IMR-90 (cell line): ENCODE measurements around the gene CDK11A. TPM values are rescaled to one million over a fixed set of nuclear protein-coding genes. Genes with fewer than 3 reads are reported as not detected.

Source experiments
- ATAC-seq: fragments of 200-7000 bp; cut with Tn5 transposase; 2 replicates; pipeline ENCODE4 v1.9.1; 2020; ENCODE audit warnings: low read depth, mild to moderate bottlenecking, moderate library complexity
- BruUV-seq: library from RNA; stranded (reverse); fragments of 400-500 nt; replicated peaks from 2 replicates; lab custom pipeline; 2021; lab: Mats Ljungman, UMichigan
- CTCF ChIA-PET: fragments of 300-600 bp; formaldehyde crosslinking; extraction: SDS; loops from one replicate; lab custom pipeline; 2021; ENCODE audit warnings: antibody characterized with exemption; lab: Yijun Ruan, JAX
- POLR2A ChIA-PET: fragments of 300-600 bp; sonication (Branson Sonifier 250); formaldehyde crosslinking; loops from one replicate; lab custom pipeline; 2022; ENCODE audit warnings: antibody characterized with exemption; ENCODE audit not compliant: unreplicated experiment; lab: Charles Lee
- DNase-seq: peaks from one replicate; pipeline ENCODE4 v3.0.0; 2013
- H2AFZ ChIP-seq: replicated peaks from 2 replicates; pipeline ENCODE3; 2013; ENCODE audit warnings: low read length, mild to moderate bottlenecking; ENCODE audit not compliant: poor library complexity
- H2AK5ac ChIP-seq: 2 replicates; pipeline ENCODE4 v1.6.1; 2013; ENCODE audit warnings: low read depth, low read length, inconsistent platforms
- H2AK9ac ChIP-seq: replicated peaks from 2 replicates; pipeline ENCODE3; 2013; ENCODE audit warnings: mild to moderate bottlenecking, low read depth, low read length, moderate library complexity; ENCODE audit not compliant: poor library complexity
- H2BK120ac ChIP-seq: 2 replicates; pipeline ENCODE4 v1.6.1; 2013; ENCODE audit warnings: low read depth, low read length, inconsistent platforms
- H2BK15ac ChIP-seq: 3 replicates; pipeline ENCODE4 v1.6.1; 2013; ENCODE audit warnings: low read depth, low read length, inconsistent platforms
- H2BK20ac ChIP-seq: 2 replicates; pipeline ENCODE4 v1.6.1; 2013; ENCODE audit warnings: low read depth, mild to moderate bottlenecking, inconsistent platforms, low read length, moderate library complexity
- H2BK5ac ChIP-seq: 2 replicates; pipeline ENCODE4 v1.6.1; 2013; ENCODE audit warnings: mild to moderate bottlenecking, low read depth, low read length, inconsistent platforms; ENCODE audit not compliant: poor library complexity, severe bottlenecking
- H3K14ac ChIP-seq: replicated peaks from 2 replicates; pipeline ENCODE4 v1.6.1; 2013; ENCODE audit warnings: low read depth, low read length, inconsistent platforms
- H3K18ac ChIP-seq: 2 replicates; pipeline ENCODE4 v1.6.1; 2013; ENCODE audit warnings: low read depth, low read length, control low read depth
- H3K23ac ChIP-seq: 2 replicates; pipeline ENCODE4 v1.6.1; 2013; ENCODE audit warnings: low read depth, low read length, inconsistent platforms
- H3K27ac ChIP-seq: 2 replicates; pipeline ENCODE4 v1.5.1; 2013; ENCODE audit warnings: mild to moderate bottlenecking, control low read depth, low read length; ENCODE audit not compliant: insufficient read depth
- H3K27me3 ChIP-seq: 2 replicates; pipeline ENCODE4 v1.6.1; 2013; ENCODE audit warnings: low read length; ENCODE audit not compliant: control insufficient read depth, insufficient read depth
- H3K36me3 ChIP-seq: 2 replicates; pipeline ENCODE4 v1.6.1; 2013; ENCODE audit warnings: low read length, mixed read lengths; ENCODE audit not compliant: control insufficient read depth, insufficient read depth
- H3K4ac ChIP-seq: 2 replicates; pipeline ENCODE4 v1.6.1; 2013; ENCODE audit warnings: low read depth, low read length, inconsistent platforms
- H3K4me1 ChIP-seq: 2 replicates; pipeline ENCODE4 v1.6.1; 2013; ENCODE audit warnings: low read length, mixed read lengths; ENCODE audit not compliant: control insufficient read depth, insufficient read depth
- H3K4me2 ChIP-seq: 2 replicates; pipeline ENCODE4 v1.6.1; 2013; ENCODE audit warnings: low read depth, mild to moderate bottlenecking, control low read depth, low read length, moderate library complexity
- H3K4me3 ChIP-seq: 2 replicates; pipeline ENCODE4 v1.5.1; 2013; ENCODE audit warnings: low read depth, mild to moderate bottlenecking, control low read depth, low read length, moderate library complexity; ENCODE audit not compliant: insufficient read depth
- H3K56ac ChIP-seq: 2 replicates; pipeline ENCODE4 v1.6.1; 2013; ENCODE audit warnings: low read length, inconsistent platforms; ENCODE audit not compliant: insufficient read depth; ENCODE audit errors: extremely low read depth
- H3K79me1 ChIP-seq, 2 experiments: 2 replicates each; pipeline ENCODE4 v1.6.1; 2013; ENCODE audit warnings: low read length in 2 of 2, inconsistent platforms in 1 of 2, low read depth in 1 of 2
- H3K9ac ChIP-seq: 2 replicates; pipeline ENCODE4 v1.6.1; 2013; ENCODE audit warnings: low read depth, low read length, control low read depth
- H3K9me1 ChIP-seq: 2 replicates; pipeline ENCODE4 v1.6.1; 2013; ENCODE audit warnings: low read length, inconsistent platforms; ENCODE audit not compliant: insufficient read depth
- H3K9me3 ChIP-seq: 2 replicates; pipeline ENCODE4 v1.6.1; 2013; ENCODE audit warnings: low read length; ENCODE audit not compliant: control insufficient read depth, insufficient read depth
- H4K20me1 ChIP-seq: 2 replicates; pipeline ENCODE4 v1.6.1; 2013; ENCODE audit warnings: low read length, inconsistent platforms; ENCODE audit not compliant: insufficient read depth
- H4K5ac ChIP-seq: 2 replicates; pipeline ENCODE4 v1.6.1; 2013; ENCODE audit warnings: mild to moderate bottlenecking, low read depth, low read length, control low read depth
- H4K8ac ChIP-seq, 2 experiments: 2 replicates each; pipeline ENCODE4 v1.6.1; 2013; ENCODE audit warnings: low read depth in 2 of 2, low read length in 2 of 2, control low read depth in 1 of 2, inconsistent platforms in 1 of 2
- H4K91ac ChIP-seq: 2 replicates; pipeline ENCODE4 v1.6.1; 2013; ENCODE audit warnings: low read depth, low read length, inconsistent platforms; ENCODE audit not compliant: insufficient read depth
- BHLHE40 ChIP-seq: fragments of 150-350 bp; IDR thresholded peaks from 2 replicates; pipeline ENCODE4 v1.6.1; 2016; ENCODE audit warnings: mild to moderate bottlenecking, low read depth, low read length
- ELK1 ChIP-seq: fragments of 150-350 bp; IDR thresholded peaks from 2 replicates; pipeline ENCODE4 v1.6.1; 2016; ENCODE audit warnings: low read depth, mild to moderate bottlenecking, low read length, moderate library complexity, borderline replicate concordance
- MAFK ChIP-seq: IDR thresholded peaks from 2 replicates; pipeline ENCODE4 v1.6.1; 2012; ENCODE audit warnings: low read depth, low read length, improper control_type of control experiment
- RCOR1 ChIP-seq: IDR thresholded peaks from 2 replicates; pipeline ENCODE4 v1.6.1; 2012; ENCODE audit warnings: mild to moderate bottlenecking, low read length, improper control_type of control experiment; ENCODE audit not compliant: insufficient replicate concordance
- RFX5 ChIP-seq: IDR thresholded peaks from 2 replicates; pipeline ENCODE4 v1.8.0; 2012; ENCODE audit warnings: low read depth, mild to moderate bottlenecking, low read length, moderate library complexity
- USF2 ChIP-seq: fragments of 150-350 bp; IDR thresholded peaks from 2 replicates; pipeline ENCODE4 v1.6.1; 2017; ENCODE audit warnings: mild to moderate bottlenecking, antibody characterized with exemption, low read length, low read depth
- WGBS, 2 experiments: methylation state at CpG; one replicate each; pipeline versions ENCODE4 v1.1.5 to v1.1.7; 2013; ENCODE audit warnings: missing lambda C conversion rate in 2 of 2; ENCODE audit not compliant: insufficient read length in 1 of 2; ENCODE audit errors: extremely low coverage in 2 of 2; 5-methylcytosine and 5-hydroxymethylcytosine counted together
- dilution Hi-C: fragments of 300-500 bp; cut with HindIII; formaldehyde crosslinking; loops from one replicate; pipeline ENCODE4 v1.14.3; 2018; ENCODE audit warnings: low sequenced_read_pairs; ENCODE audit not compliant: unreplicated experiment
- in situ Hi-C: fragments of 300-500 bp; cut with MboI; formaldehyde crosslinking; loops from 3 replicates; pipeline ENCODE4 v1.14.3; 2019; ENCODE audit warnings: low sequenced_read_pairs, inconsistent platforms, mixed read lengths
- intact Hi-C: fragments of 100-400 bp; cut with micrococcal nuclease; formaldehyde crosslinking; loops from 2 replicates; pipeline ENCODE4 v1.10.0; 2022
- polyA plus RNA-seq, 3 experiments: library from polyadenylated mRNA; depleted of rRNA; stranded (reverse); fragments of >200 nt; gene quantifications; 2 replicates each; pipeline ENCODE4 v1.2.3, GENCODE V29; 2012; ENCODE audit warnings: low replicate concordance in 1 of 3
- total RNA-seq: library from RNA; depleted of rRNA; stranded (reverse); fragments of >200 nt; gene quantifications from 2 replicates; pipeline ENCODE4 v1.2.3, GENCODE V29; 2012

CDK11A gene
- total and polyA plus RNA-seq, 2 of the 4 experiments (the other 2 are of a cell fraction), result 1.8 to 20.0 TPM

- dilution Hi-C loops (no loop called here), in situ Hi-C loops (no loop called here), intact Hi-C loops (no loop called here)
- H2BK5ac ChIP-seq, result no peak overlapping the region
- no peak for DNase-seq
- no peak overlapping the region for H3K9ac ChIP-seq
- H3K9me3 ChIP-seq, result no peaks in the 10 kb centered on the region
- peaks cover 6% of the 10 kb centered on the region for H3K4me1 ChIP-seq
- no peak overlapping the region; the same call in 1 of the 2 replicates for H2AK5ac ChIP-seq
- no peak overlapping the region for H2AK9ac ChIP-seq
- H3K23ac ChIP-seq, result no peak overlapping the region
- POLR2A ChIA-PET, result no interaction called here
- H4K20me1 ChIP-seq, result peaks cover 48% of the 10 kb centered on the region
- no peak overlapping the region for H2BK120ac ChIP-seq
- no TSS peak for BruUV-seq
- H3K4me2 ChIP-seq, result no peak overlapping the region
- H3K4ac ChIP-seq, result no peak overlapping the region
- no peak overlapping the region for H2BK20ac ChIP-seq
- peaks cover 25% of the 10 kb centered on the region for H3K36me3 ChIP-seq
- no peak overlapping the region for H3K14ac ChIP-seq
- peaks cover 22% of the 10 kb centered on the region for H3K9me1 ChIP-seq
- H3K56ac ChIP-seq, result no peak overlapping the region
- H2BK15ac ChIP-seq, result no peak overlapping the region
- WGBS, 2 experiments, result 73% methylated on average over 14 of the region's 26 CpGs; no CpG with 5 or more reads in 1 of the 2 experiments
- TF ChIP-seq BHLHE40, result no peak
- no peak for TF ChIP-seq USF2
- no peak for TF ChIP-seq ELK1
- no peak for TF ChIP-seq RFX5
- TF ChIP-seq RCOR1, result no peak
- no peak for TF ChIP-seq MAFK
- no peak overlapping the region for H4K5ac ChIP-seq
- H2AFZ ChIP-seq, result no peak overlapping the region
- H3K18ac ChIP-seq, result no peak overlapping the region
- CTCF ChIA-PET, result no interaction called here
- H3K4me3 ChIP-seq, result no peak overlapping the region
- no peaks in the 10 kb centered on the region for H3K27me3 ChIP-seq
- ATAC-seq, result no peak
- H4K8ac ChIP-seq, result no peak overlapping the region
- peaks cover 26 to 72% of the 10 kb centered on the region in 2 experiments for H3K79me1 ChIP-seq
- no peak overlapping the region for H3K27ac ChIP-seq
- H4K91ac ChIP-seq, result no peak overlapping the region
These were observed 40.9 kb downstream of the CDK11A start for GRCh38 chr1:1683104-1683905.
